ENCODE results near the gene CALM1.
A peak's percentile ranks its signal among the peaks of the same experiment; 100 is the strongest.
"Not testable (repeated sequence)": the region's sequence is repeated elsewhere in the genome, so short reads cannot be mapped to it uniquely, and the experiment has no call there.

CALM1 gene

DNA sequence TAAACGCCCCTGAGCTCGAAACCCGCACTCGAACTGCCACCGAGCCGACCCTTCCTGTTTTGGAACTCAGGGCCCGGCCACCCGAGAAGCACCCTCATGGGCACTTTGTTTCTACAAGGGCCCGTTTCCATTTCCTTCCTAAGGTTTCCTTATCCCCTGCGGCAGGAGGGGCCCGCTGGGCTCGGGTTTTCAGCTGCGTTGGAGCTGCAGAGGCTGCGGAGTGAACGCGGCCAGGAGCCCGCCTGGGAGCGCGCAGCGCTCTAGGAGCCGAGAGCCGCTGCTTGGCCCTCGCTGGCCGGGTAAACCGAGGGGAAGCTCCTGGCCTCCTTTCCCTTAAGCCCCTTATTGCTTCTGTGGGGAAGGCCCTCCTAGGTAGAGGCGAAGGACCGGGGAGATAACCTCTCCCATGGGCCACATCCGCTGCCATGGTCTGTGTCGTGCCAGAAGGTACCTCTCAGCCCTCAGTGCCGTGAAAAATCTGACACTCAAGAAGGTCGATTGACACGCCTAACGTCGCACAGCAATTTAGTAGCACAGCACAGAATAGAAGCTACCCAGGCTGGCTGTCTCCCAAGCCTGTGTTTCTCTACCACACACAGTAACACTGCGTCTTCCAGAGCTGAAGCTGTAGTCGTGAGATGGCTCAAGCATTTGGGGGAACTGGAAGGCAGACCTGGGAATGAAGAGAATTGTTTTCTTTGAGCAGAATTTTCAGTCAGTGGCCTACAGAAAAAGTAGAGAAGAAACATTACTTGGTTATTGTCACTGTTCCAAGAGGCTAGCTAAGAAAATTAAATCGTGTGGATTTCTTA lies 12.9 kb upstream of the CALM1 start:
- no peaks in the 10 kb centered on the region for H3K9me3 ChIP-seq (ENCODE audit: control insufficient read depth, insufficient read depth, low read length)
- DNase-seq (ENCODE audit: low read depth, low spot score) = no peak
- H3K36me3 ChIP-seq (ENCODE audit: control insufficient read depth, insufficient read depth, low read length) = no peaks in the 10 kb centered on the region
- no peaks in the 10 kb centered on the region for H3K27me3 ChIP-seq (ENCODE audit: control insufficient read depth, insufficient read depth, low read length)
- peak overlapping the region; percentile 50; the same call in 1 of the 2 replicates for H3K4me3 ChIP-seq (ENCODE audit: low read length)
- no peaks in the 10 kb centered on the region for H3K4me1 ChIP-seq (ENCODE audit: control insufficient read depth, insufficient read depth, low read length)
- H3K27ac ChIP-seq (ENCODE audit: low read length) = no peak overlapping the region
- no CpG with 5 or more reads among the region's 37 CpGs for WGBS (ENCODE audit: insufficient coverage, insufficient read length)

DNA sequence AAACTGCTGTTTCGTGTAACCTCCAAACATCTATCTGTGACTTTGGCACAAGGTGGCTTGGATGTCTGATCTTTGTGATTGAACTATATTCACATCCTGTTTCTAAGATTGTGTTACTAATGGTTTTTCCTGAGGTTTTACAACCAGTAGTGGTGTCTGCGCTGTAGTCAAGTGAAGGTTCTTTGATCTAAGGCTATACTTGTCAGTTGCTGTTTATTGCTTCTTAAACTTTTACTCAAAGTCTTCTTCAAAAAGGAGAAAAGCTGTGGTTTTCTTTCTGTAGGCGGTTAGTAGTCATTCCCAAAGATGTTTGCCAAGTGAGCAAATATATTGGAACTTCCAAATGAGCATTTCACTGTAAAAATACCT lies 12.3 kb upstream of the CALM1 start:
- DNase-seq (ENCODE audit: low read depth, low spot score) = no peak
- no peaks in the 10 kb centered on the region for H3K27me3 ChIP-seq (ENCODE audit: control insufficient read depth, insufficient read depth, low read length)
- H3K4me1 ChIP-seq (ENCODE audit: control insufficient read depth, insufficient read depth, low read length) = no peaks in the 10 kb centered on the region
- H3K27ac ChIP-seq (ENCODE audit: low read length) = no peak overlapping the region
- H3K4me3 ChIP-seq (ENCODE audit: low read length) = no peak overlapping the region
- H3K9me3 ChIP-seq (ENCODE audit: control insufficient read depth, insufficient read depth, low read length) = no peaks in the 10 kb centered on the region
- no peaks in the 10 kb centered on the region for H3K36me3 ChIP-seq (ENCODE audit: control insufficient read depth, insufficient read depth, low read length)
- no CpG with 5 or more reads among the region's 3 CpGs for WGBS (ENCODE audit: insufficient coverage, insufficient read length)

DNA sequence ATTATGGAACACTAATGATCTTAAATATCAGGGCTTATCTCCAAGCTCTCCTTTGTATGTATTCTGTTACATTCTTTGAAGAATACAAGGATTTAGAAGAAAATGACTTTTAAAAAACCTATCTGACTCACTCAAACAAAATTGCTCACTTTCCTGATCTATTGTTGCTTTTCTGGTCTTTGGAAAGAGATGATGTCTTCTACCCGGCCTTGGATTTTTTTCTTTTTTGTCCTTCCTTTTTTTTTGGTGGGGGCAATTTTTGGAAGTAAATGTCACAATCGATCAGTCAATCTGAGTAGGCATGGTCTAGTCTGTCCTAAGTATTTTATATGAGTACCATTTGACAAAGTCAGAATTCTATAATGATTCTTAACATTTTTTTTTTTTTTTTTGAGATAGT lies 10.5 kb upstream of the CALM1 start:
- Histone ChIP-seq H3K36me3 (ENCODE audit: control insufficient read depth, insufficient read depth, low read length) (no peaks in the 10 kb centered on the region), H3K9me3 (ENCODE audit: control insufficient read depth, insufficient read depth, low read length) (no peaks in the 10 kb centered on the region), H3K4me1 (ENCODE audit: control insufficient read depth, insufficient read depth, low read length) (no peaks in the 10 kb centered on the region), H3K27me3 (ENCODE audit: control insufficient read depth, insufficient read depth, low read length) (no peaks in the 10 kb centered on the region), H3K27ac (ENCODE audit: low read length) (no peak overlapping the region), H3K4me3 (ENCODE audit: low read length) (no peak overlapping the region)
- no peak for DNase-seq (ENCODE audit: low read depth, low spot score)
- WGBS (ENCODE audit: insufficient coverage, insufficient read length) = no CpG with 5 or more reads among the region's 2 CpGs

DNA sequence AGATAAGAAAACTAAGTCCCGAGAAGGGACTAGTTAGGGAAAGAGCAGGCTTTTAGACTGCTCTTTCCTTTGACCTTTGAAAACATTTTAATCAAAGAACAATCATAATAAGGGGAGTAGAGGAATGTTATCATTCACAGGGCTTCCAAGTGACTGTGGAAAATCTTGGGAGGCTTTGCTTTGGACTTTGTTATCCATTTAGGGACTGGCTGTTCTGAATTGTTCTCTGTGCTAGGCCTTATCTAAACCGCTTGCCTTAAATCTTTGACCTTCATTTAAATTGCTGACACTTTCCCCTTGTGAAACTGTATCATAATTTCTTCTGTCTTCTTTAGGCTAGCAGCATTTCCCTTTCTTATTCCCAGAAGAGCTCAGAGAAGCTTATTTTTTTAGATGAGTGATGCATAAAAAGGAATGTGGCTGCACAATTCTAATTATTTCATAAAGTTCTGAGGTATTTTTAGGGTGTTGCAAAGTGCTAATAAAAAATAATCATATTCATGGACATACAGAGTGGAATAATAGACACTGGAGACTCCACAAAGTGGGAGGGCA lies 9.5 kb upstream of the CALM1 start:
- Histone ChIP-seq H3K36me3 (ENCODE audit: control insufficient read depth, insufficient read depth, low read length) (no peaks in the 10 kb centered on the region), H3K27me3 (ENCODE audit: control insufficient read depth, insufficient read depth, low read length) (no peaks in the 10 kb centered on the region), H3K4me3 (ENCODE audit: low read length) (no peak overlapping the region), H3K4me1 (ENCODE audit: control insufficient read depth, insufficient read depth, low read length) (no peaks in the 10 kb centered on the region), H3K27ac (ENCODE audit: low read length) (no peak overlapping the region), H3K9me3 (ENCODE audit: control insufficient read depth, insufficient read depth, low read length) (no peaks in the 10 kb centered on the region)
- WGBS (ENCODE audit: insufficient coverage, insufficient read length) = no CpG with 5 or more reads among the region's 2 CpGs
- no peak for DNase-seq (ENCODE audit: low read depth, low spot score)

DNA sequence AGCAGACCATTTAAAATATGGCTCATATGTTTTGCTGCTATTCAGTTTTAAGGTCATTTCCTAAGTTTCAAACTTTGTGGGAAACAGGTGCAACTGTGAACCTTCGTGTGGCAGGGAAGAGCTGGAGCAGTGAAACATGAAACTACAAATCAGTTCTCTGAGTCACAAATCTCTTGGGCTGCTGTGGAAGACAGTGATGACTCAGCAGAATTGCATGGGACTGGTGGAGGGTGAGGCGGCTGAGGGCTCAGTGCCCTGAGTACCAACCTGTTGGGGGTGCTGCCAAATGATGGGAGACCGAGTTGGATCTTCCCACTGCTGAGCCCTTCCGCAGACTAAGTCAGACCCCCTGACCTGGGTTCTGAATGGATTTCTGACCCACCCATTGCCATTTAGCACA lies 8.4 kb upstream of the CALM1 start:
- no peaks in the 10 kb centered on the region for H3K9me3 ChIP-seq (ENCODE audit: control insufficient read depth, insufficient read depth, low read length)
- DNase-seq (ENCODE audit: low read depth, low spot score) = no peak
- WGBS (ENCODE audit: insufficient coverage, insufficient read length) = no CpG with 5 or more reads among the region's 4 CpGs
- no peaks in the 10 kb centered on the region for H3K27me3 ChIP-seq (ENCODE audit: control insufficient read depth, insufficient read depth, low read length)
- H3K36me3 ChIP-seq (ENCODE audit: control insufficient read depth, insufficient read depth, low read length) = no peaks in the 10 kb centered on the region
- H3K4me3 ChIP-seq (ENCODE audit: low read length) = no peak overlapping the region
- no peaks in the 10 kb centered on the region for H3K4me1 ChIP-seq (ENCODE audit: control insufficient read depth, insufficient read depth, low read length)
- H3K27ac ChIP-seq (ENCODE audit: low read length) = no peak overlapping the region

DNA sequence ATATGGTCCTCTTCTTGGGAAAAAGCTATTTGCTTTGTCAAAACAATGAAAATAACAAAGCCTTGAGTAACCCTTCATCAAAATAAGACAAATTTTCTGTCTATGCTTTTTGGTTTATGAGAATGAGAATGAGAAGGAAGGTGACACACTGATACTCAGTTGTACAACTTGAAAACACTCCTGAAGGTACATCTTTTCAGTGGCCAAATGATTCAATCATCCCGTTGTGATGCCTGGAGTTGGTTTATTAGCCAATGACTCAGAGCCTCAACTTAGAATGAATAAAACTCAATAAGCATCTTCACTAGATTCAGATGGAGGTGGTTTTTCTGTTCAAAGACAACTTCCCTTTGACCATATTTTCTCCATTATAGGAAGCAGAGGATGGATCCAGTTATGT lies 7.8 kb upstream of the CALM1 start:
- no peak for DNase-seq (ENCODE audit: low read depth, low spot score)
- Histone ChIP-seq H3K4me3 (ENCODE audit: low read length) (no peak overlapping the region), H3K27ac (ENCODE audit: low read length) (no peak overlapping the region), H3K27me3 (ENCODE audit: control insufficient read depth, insufficient read depth, low read length) (no peaks in the 10 kb centered on the region), H3K4me1 (ENCODE audit: control insufficient read depth, insufficient read depth, low read length) (no peaks in the 10 kb centered on the region), H3K9me3 (ENCODE audit: control insufficient read depth, insufficient read depth, low read length) (no peaks in the 10 kb centered on the region), H3K36me3 (ENCODE audit: control insufficient read depth, insufficient read depth, low read length) (no peaks in the 10 kb centered on the region)
- WGBS (ENCODE audit: insufficient coverage, insufficient read length) = no CpG with 5 or more reads among the region's 1 CpG

DNA sequence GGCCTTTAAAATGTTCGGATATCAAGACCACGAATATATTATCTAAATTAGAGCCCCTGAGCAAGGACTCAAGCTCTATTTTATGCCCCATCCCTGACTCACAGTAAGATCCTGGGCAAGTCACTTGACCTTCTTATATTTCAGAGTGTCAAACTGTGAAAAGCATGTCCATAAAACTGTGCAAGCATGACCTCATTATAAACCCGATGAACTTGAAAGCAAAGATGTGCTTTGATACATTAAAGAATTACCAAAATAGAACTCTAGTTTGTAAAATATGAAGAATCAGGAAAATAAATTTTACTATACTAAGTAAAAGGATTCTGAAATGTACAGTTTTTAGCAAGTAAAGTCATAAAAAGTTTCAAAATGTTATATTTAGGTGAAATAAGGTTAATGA lies 2.9 kb upstream of the CALM1 start:
- Histone ChIP-seq H3K4me3 (ENCODE audit: low read length) (no peak overlapping the region), H3K4me1 (ENCODE audit: control insufficient read depth, insufficient read depth, low read length) (no peaks in the 10 kb centered on the region), H3K27me3 (ENCODE audit: control insufficient read depth, insufficient read depth, low read length) (no peaks in the 10 kb centered on the region), H3K9me3 (ENCODE audit: control insufficient read depth, insufficient read depth, low read length) (no peaks in the 10 kb centered on the region), H3K36me3 (ENCODE audit: control insufficient read depth, insufficient read depth, low read length) (no peaks in the 10 kb centered on the region), H3K27ac (ENCODE audit: low read length) (no peak overlapping the region)
- DNase-seq (ENCODE audit: low read depth, low spot score) = no peak
- no CpG with 5 or more reads among the region's 3 CpGs for WGBS (ENCODE audit: insufficient coverage, insufficient read length)

DNA sequence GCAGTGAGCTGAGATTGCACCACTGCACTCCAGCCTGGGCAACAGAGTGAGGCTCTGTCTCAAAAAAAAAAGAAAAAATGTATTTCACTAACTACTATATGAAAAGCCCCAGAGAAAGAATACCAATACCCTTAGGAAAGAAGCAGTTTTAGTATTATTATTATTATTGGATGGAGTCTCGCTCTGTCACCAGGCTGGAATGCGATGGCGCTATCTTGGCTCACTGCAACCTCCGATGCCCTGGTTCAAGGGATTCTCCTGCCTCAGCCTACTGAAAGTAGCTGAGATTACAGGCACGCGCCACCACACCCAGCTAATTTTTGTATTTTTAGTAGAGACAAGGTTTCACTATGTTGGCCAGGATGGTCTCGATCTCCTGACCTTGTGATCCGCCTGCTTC lies 2.0 kb upstream of the CALM1 start:
- not testable (repeated sequence) for H3K9me3 ChIP-seq (ENCODE audit: control insufficient read depth, insufficient read depth, low read length); H3K27ac ChIP-seq (ENCODE audit: low read length); H3K36me3 ChIP-seq (ENCODE audit: control insufficient read depth, insufficient read depth, low read length); H3K4me3 ChIP-seq (ENCODE audit: low read length); H3K27me3 ChIP-seq (ENCODE audit: control insufficient read depth, insufficient read depth, low read length); DNase-seq (ENCODE audit: low read depth, low spot score); H3K4me1 ChIP-seq (ENCODE audit: control insufficient read depth, insufficient read depth, low read length)
- no CpG with 5 or more reads among the region's 8 CpGs for WGBS (ENCODE audit: insufficient coverage, insufficient read length)

DNA sequence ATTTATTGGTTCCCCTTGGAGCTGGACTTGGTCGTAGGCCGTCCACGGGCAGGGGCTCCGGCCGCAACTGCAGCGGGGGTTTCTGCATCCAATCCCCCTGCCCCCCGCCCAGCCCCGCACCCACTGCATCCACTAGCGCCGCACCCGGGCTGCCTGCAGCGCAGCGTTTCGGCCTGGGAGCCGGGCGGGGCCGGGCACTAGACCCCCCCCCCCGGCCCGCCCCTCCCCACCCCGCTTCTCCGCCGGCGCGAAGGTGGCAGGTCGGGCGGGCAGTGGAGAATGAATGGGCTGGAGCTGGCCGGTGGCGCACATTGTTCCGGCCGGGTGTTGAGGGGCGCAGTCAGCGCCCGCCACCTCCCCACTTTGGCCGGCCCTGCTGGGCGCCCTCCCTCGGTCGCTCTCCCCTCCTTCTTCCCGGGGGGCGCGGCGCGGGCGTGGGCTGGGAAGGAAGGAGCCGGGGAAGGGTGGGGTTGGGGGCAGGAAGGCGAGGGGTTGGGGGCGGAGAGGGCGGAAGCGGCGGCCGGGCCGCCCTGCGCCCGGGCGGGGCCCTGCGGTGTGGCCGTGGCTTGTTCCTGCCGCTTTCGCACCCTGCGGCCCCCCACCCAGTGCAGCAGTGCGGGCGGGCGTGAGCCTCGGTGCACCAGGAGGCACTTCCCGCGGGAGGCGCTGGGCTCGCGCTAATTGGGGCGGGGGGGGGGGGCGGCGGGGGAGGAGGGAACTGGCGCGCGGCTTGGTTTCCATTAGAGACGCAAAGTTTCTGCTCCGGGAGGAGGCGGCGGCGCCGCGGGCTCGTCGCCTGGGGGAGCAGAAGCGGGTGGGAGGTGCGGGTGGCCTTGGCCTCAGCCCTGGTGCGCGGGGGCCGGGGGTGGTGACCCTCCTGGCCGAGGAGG lies 841 bp downstream of the CALM1 start:
- DNase-seq (ENCODE audit: low read depth, low spot score) = no peak
- Histone ChIP-seq H3K27me3 (ENCODE audit: control insufficient read depth, insufficient read depth, low read length) (no peaks in the 10 kb centered on the region), H3K4me1 (ENCODE audit: control insufficient read depth, insufficient read depth, low read length) (no peaks in the 10 kb centered on the region), H3K9me3 (ENCODE audit: control insufficient read depth, insufficient read depth, low read length) (no peaks in the 10 kb centered on the region), H3K4me3 (ENCODE audit: low read length) (peak overlapping the region; percentile 96), H3K27ac (ENCODE audit: low read length) (no peak overlapping the region), H3K36me3 (ENCODE audit: control insufficient read depth, insufficient read depth, low read length) (peaks cover 13% of the 10 kb centered on the region; the same call in 1 of the 2 replicates)
- WGBS (ENCODE audit: insufficient coverage, insufficient read length) = no CpG with 5 or more reads among the region's 89 CpGs

DNA sequence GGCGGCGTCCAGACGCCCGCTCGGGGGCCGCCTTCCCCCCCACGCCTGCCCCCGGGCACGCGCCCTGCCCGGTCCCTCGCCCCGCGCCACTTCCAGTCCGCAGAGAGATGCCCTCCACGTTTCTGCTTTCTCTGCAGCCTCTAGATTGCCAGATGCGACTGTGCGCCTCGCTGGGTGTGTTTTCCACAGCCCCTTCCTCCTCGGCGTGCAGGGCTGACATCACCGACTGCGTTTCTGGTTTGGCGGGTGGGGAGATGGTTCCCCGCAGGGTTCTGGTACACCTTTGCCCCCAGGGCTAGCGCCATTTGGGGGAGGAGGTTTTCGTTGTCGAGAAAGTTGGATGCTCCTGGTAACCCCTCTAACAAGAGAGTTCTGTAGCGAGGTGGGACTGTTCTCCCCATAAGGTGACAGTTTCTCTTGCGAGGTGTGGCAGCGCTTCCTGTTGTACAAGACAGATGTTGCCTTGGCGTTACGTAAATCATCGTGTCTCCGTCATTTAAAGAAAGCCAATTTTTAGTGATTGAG lies 1.5 kb downstream of the CALM1 start:
- no peaks in the 10 kb centered on the region for H3K9me3 ChIP-seq (ENCODE audit: control insufficient read depth, insufficient read depth, low read length)
- no CpG with 5 or more reads among the region's 35 CpGs for WGBS (ENCODE audit: insufficient coverage, insufficient read length)
- H3K4me1 ChIP-seq (ENCODE audit: control insufficient read depth, insufficient read depth, low read length) = no peaks in the 10 kb centered on the region
- H3K27ac ChIP-seq (ENCODE audit: low read length) = no peak overlapping the region
- no peaks in the 10 kb centered on the region for H3K27me3 ChIP-seq (ENCODE audit: control insufficient read depth, insufficient read depth, low read length)
- H3K36me3 ChIP-seq (ENCODE audit: control insufficient read depth, insufficient read depth, low read length) = peaks cover 18% of the 10 kb centered on the region; the same call in 1 of the 2 replicates
- H3K4me3 ChIP-seq (ENCODE audit: low read length) = peak overlapping the region; percentile 96; the same call in 1 of the 2 replicates
- DNase-seq (ENCODE audit: low read depth, low spot score) = no peak

Data from iPS DF 6.9 (cell line).